Measurements from ENCODE around the gene SMAD6. TPM values are rescaled to one million over a fixed set of nuclear protein-coding genes. Genes with fewer than 3 reads are reported as not detected.

The SMAD6 gene
- total RNA-seq, 1 donor: 27.2 TPM

GRCh38 chr15:66809664-66810063, 107.6 kb downstream of the SMAD6 start:
- TF ChIP-seq, protein P1, sequence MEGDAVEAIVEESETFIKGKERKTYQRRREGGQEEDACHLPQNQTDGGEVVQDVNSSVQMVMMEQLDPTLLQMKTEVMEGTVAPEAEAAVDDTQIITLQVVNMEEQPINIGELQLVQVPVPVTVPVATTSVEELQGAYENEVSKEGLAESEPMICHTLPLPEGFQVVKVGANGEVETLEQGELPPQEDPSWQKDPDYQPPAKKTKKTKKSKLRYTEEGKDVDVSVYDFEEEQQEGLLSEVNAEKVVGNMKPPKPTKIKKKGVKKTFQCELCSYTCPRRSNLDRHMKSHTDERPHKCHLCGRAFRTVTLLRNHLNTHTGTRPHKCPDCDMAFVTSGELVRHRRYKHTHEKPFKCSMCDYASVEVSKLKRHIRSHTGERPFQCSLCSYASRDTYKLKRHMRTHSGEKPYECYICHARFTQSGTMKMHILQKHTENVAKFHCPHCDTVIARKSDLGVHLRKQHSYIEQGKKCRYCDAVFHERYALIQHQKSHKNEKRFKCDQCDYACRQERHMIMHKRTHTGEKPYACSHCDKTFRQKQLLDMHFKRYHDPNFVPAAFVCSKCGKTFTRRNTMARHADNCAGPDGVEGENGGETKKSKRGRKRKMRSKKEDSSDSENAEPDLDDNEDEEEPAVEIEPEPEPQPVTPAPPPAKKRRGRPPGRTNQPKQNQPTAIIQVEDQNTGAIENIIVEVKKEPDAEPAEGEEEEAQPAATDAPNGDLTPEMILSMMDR (IDR thresholded peaks at IDR 0.05; ENCODE audit: insufficient read depth, low read length): no peak
- H3K4me3 ChIP-seq (ENCODE audit: low read depth, low read length): no peak overlapping the region
- DNase-seq (ENCODE audit: low read depth): no peak

DNA sequence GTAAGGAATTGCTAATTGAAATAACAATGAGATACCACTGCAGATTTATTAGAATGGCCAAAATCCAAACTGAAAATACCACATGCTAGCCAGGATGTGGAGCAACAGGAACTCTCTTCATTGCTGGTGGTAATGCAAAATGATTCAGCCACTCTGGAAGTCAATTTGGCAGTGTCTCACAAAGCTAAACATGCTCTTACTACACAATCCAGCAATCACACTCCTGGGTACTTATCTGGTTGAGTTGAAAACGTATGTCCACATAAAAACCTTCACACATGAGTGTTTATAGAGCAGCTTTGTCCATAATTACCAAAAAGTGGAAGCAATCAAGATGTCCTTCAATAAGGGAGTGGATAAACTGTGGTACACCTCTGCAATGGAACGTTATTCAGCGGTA, 113.3 kb downstream of the SMAD6 start:
- DNase-seq (ENCODE audit: low read depth): peak; percentile 96
- no peak overlapping the region for H3K4me3 ChIP-seq (ENCODE audit: low read depth, low read length)
- TF ChIP-seq, protein P1 (IDR thresholded peaks at IDR 0.05; ENCODE audit: insufficient read depth, low read length): no peak

GRCh38 chr15:66816201-66816600, 114.2 kb downstream of the SMAD6 start:
- TF ChIP-seq, protein P1 (IDR thresholded peaks at IDR 0.05; ENCODE audit: insufficient read depth, low read length): no peak
- no peak for DNase-seq (ENCODE audit: low read depth)
- H3K4me3 ChIP-seq (ENCODE audit: low read depth, low read length): no peak overlapping the region

GRCh38 chr15:66819084-66819483, 117.0 kb downstream of the SMAD6 start:
- no peak overlapping the region for H3K4me3 ChIP-seq (ENCODE audit: low read depth, low read length)
- TF ChIP-seq, protein P1 (IDR thresholded peaks at IDR 0.05; ENCODE audit: insufficient read depth, low read length): no peak

DNA sequence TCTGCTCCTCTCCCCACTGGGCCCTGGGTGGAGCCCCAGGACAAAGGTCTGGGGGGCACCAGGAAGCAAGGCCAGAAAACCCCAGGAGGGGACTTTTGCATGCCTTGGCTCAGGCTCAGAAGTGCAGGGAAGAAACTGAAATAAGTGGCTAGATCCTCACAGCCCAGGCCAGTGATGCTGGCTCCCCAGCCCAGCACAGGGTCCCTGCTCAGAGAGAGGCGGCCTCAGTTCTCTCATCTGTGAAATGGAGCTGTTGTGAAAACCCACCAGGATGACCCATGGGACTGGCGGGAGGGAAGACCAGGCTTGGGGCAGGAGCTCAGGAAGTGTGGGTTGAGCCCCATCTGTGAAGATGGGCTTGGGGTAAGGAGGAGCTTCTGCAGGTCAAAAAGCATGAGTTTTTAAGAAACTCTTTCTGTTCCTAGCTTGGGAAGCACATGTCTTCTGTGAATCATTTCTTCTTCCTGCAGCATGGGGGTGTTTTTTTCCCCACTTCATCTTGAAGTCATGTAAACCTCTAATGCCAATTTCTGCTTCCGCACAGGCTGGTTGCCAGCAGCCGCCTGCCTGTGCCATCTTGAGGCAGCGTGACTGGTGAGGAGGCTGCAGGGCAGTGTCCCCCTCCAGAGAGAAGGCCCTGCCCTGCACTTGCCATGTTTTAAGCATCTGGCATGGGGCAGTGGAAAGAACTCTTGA, 118.6 kb downstream of the SMAD6 start:
- no peak for DNase-seq (ENCODE audit: low read depth)
- TF ChIP-seq, protein P1 (IDR thresholded peaks at IDR 0.05; ENCODE audit: insufficient read depth, low read length): no peak
- H3K4me3 ChIP-seq (ENCODE audit: low read depth, low read length): no peak overlapping the region

More at GRCh38 chr15:66819084-66819483, 117.0 kb downstream of the SMAD6 start:
- no peak for DNase-seq (ENCODE audit: low read depth)

DNA sequence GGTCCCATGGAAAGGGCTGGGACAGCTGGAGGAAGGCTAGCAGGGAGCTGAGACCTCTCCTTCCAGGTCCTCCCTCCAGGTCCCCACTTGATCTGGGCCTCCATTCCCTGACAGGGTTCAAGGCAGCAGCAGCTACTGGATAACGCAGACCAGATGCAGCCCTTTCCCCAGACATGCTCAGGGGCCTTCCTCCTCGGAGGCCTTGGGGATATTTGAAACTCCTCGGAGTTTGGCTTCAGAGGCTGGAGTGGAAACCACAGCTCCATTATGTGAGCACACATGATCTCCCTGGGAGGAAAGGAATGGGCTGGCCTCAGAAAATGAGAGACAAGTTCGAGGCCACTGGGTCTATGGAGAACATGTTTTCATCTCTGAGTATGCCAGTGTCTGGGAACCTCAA, 119.3 kb downstream of the SMAD6 start:
- TF ChIP-seq, protein P1 (IDR thresholded peaks at IDR 0.05; ENCODE audit: insufficient read depth, low read length): no peak
- no peak overlapping the region for H3K4me3 ChIP-seq (ENCODE audit: low read depth, low read length)
- DNase-seq (ENCODE audit: low read depth): no peak

GRCh38 chr15:66822114-66822513, 120.1 kb downstream of the SMAD6 start:
- no peak for DNase-seq (ENCODE audit: low read depth)
- H3K4me3 ChIP-seq (ENCODE audit: low read depth, low read length): no peak overlapping the region
- TF ChIP-seq, protein P1 (IDR thresholded peaks at IDR 0.05; ENCODE audit: insufficient read depth, low read length): no peak
